ENCODE measurements around the gene NPAS3. TPM values are rescaled to one million over a fixed set of nuclear protein-coding genes. Genes with fewer than 3 reads are reported as not detected.

NPAS3 gene
- total and polyA plus RNA-seq, 8 donors: 0.23 to 2.8 (median 1.4) TPM

DNA sequence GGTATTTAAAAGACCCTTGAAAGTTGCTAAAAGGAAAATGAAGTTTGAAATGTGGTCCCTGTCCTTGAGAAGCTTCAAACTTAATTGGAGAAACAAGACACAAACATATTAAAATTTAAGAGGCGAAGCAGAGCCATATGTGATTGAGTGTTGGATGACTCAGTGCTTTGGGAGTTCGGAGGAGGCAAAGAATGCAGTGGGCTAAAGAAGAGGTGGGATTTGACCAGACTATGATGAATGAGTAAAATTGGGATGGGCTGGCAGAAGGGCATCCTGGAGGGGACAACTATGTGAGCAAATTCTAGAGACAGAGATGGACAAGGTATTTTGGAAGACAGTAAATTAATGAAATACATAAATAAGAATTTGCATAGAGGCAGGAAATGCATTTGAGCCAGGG lies 653.6 kb downstream of the NPAS3 start:
- WGBS, 2 donors: 85 to 96% methylated on average over 2 of the region's 2 CpGs
- intact Hi-C loops (cut with DNase I): no loop called here
- H3K27me3 ChIP-seq: no peaks in the 10 kb centered on the region
- H3K4me1 ChIP-seq: peaks cover 0 to 5% (median 3%) of the 10 kb centered on the region in 3 donors
- no peaks in the 10 kb centered on the region for H3K9me3 ChIP-seq
- DNase-seq (no peak), FAIRE-seq (no peak), ATAC-seq (no peak)
- H3K27ac ChIP-seq: no peak overlapping the region
- no peaks in the 10 kb centered on the region for H3K36me3 ChIP-seq
- no peak overlapping the region for H3K4me3 ChIP-seq
- no peak for TF ChIP-seq CTCF (IDR thresholded peaks at IDR 0.05)

DNA sequence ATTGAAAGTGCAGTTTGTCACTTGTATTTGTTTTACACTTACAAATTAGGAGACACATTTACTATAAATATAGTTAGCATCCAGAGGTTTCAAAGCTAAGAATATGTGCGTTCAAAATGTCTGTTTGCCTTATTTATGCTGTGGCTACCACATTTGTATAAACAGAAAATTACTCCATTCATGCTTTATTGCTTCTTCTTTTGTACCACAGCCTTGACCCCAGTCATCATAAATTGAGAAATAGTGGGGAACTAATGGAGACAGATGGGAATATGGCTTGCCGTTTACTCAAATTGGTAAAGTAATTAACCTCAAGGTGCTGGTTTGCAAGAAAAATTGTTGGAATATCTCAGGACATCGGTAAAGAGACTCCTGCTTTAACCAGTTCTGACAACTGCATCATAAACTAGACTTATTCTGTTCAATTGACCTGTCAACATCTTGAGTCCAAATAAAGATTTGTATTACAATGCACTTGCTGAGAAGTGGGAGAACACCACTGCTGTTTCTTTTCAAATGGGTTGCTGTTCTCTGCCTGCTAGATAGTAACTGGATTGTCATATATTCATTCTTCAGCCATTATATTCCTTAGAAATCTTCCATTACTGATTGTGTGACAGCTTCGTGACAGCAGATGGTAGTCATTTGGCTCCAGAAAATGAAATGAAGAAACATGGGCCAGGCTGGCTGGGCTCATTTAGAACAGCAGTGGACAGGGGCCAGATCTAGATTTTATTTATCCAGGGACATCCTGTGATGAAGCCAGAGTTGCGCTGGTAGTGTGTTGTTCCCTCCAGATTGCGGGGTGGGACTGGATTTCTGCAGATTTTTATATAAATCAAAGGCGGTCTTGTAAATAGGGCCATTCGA lies 657.8 kb downstream of the NPAS3 start:
- no peak for TF ChIP-seq CTCF (IDR thresholded peaks at IDR 0.05)
- no peaks in the 10 kb centered on the region for H3K9me3 ChIP-seq
- no peak overlapping the region for H3K4me3 ChIP-seq
- no peaks in the 10 kb centered on the region for H3K4me1 ChIP-seq
- 87 to 89% methylated on average over 8 of the region's 8 CpGs for WGBS, 2 donors
- no peak for DNase-seq
- FAIRE-seq: no peak
- H3K27me3 ChIP-seq: no peaks in the 10 kb centered on the region
- H3K27ac ChIP-seq: no peak overlapping the region
- intact Hi-C loops (cut with DNase I): no loop called here
- ATAC-seq: no peak
- no peaks in the 10 kb centered on the region for H3K36me3 ChIP-seq

GRCh38 chr14:33598582-33598981 lies 659.9 kb downstream of the NPAS3 start:
- TF ChIP-seq CTCF (IDR thresholded peaks at IDR 0.05): no peak
- no peaks in the 10 kb centered on the region for H3K27me3 ChIP-seq
- no peak overlapping the region for H3K4me3 ChIP-seq
- intact Hi-C loops (cut with DNase I): no loop called here
- FAIRE-seq (no peak), DNase-seq (no peak), ATAC-seq (no peak)
- 56 to 66% methylated on average over 2 of the region's 2 CpGs for WGBS, 2 donors
- H3K27ac ChIP-seq: no peak overlapping the region
- no peaks in the 10 kb centered on the region for H3K9me3 ChIP-seq
- no peaks in the 10 kb centered on the region for H3K36me3 ChIP-seq
- H3K4me1 ChIP-seq: no peaks in the 10 kb centered on the region

DNA sequence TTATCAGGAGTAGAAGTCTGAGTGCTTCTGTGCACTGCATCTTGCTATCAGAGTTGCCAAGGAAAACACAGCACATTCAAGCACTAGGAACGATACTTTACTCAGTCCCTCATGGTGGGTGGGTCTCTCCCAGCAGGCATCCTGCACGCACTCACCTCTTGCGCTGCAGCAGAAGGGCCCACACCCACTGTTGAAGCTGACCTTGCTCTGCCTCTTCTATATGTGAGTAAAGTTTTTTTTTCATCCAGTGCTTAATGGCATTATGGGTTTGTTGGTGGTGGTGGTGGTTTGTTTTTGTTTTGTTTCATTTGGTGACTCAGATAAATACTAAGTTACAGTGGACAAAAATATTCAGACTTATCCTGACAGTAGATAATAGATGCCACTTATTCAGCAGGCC lies 663.7 kb downstream of the NPAS3 start:
- intact Hi-C loops (cut with DNase I): no loop called here
- ATAC-seq (no peak), DNase-seq (no peak), FAIRE-seq (no peak)
- H3K27ac ChIP-seq: no peak overlapping the region
- no peaks in the 10 kb centered on the region for H3K27me3 ChIP-seq
- TF ChIP-seq CTCF (IDR thresholded peaks at IDR 0.05): no peak
- no peaks in the 10 kb centered on the region for H3K36me3 ChIP-seq
- no peak overlapping the region for H3K4me3 ChIP-seq
- 78 to 80% methylated on average over 3 of the region's 3 CpGs for WGBS, 2 donors
- H3K9me3 ChIP-seq: no peaks in the 10 kb centered on the region
- no peaks in the 10 kb centered on the region for H3K4me1 ChIP-seq

DNA sequence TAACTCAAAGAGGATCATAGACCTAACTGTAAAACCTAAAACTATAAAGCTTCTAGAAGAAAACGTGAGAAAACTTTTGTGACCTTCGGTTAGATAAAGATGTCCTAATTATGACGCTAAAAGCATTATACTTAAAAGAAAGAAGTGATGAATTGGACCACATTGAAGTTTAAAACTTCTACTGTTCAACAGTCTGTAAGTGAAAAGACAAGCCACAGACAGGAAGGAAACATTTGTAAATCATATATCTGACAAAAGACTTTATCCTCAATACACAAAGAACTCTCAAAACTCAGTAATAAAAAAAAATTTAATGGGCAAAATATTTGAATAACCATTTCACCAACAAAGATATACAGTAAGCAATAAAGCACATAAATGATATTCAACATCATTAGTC lies 667.9 kb downstream of the NPAS3 start:
- DNase-seq: no peak
- H3K27me3 ChIP-seq: no peaks in the 10 kb centered on the region
- WGBS, 2 donors: 71 to 84% methylated on average over 3 of the region's 3 CpGs
- intact Hi-C loops (cut with DNase I): no loop called here
- TF ChIP-seq CTCF (IDR thresholded peaks at IDR 0.05): no peak
- no peak for ATAC-seq
- no peak overlapping the region for H3K4me3 ChIP-seq
- H3K27ac ChIP-seq: no peak overlapping the region
- H3K4me1 ChIP-seq: no peaks in the 10 kb centered on the region
- H3K9me3 ChIP-seq: no peaks in the 10 kb centered on the region
- FAIRE-seq: no peak
- no peaks in the 10 kb centered on the region for H3K36me3 ChIP-seq

Data from pancreas (tissue), 10 donors.